HUDEP-2 (cell line): ENCODE measurements around the gene TAF6.

Experiments used
- DNase-seq, 76 experiments: peaks; one replicate each; lab custom pipeline; 2025; ENCODE audit not compliant: unreplicated experiment in 76 of 76; lab: John Stamatoyannopoulos, UW

The TAF6 gene

GRCh38 chr7:100124301-100125230 lies 5.4 kb upstream of the TAF6 start:
- peak in 11 of 76 experiments; percentile 5 to 34 (median 11) for DNase-seq

- peak in 70 of 76 experiments; percentile 15 to 83 (median 51) for DNase-seq
Observed at GRCh38 chr7:100122568-100122967, 3.4 kb upstream of the TAF6 start.

- DNase-seq: peak in 1 of 76 experiments; percentile 30
Observed at GRCh38 chr7:100122067-100122466, 2.9 kb upstream of the TAF6 start.

- peak in 24 of 76 experiments; percentile 2 to 57 (median 22) for DNase-seq
Observed at GRCh38 chr7:100120733-100121036, 1.5 kb upstream of the TAF6 start.

GRCh38 chr7:100119970-100120732 lies 993 bp upstream of the TAF6 start:
- peak in 54 of 76 experiments; percentile 11 to 65 (median 42) for DNase-seq

- DNase-seq: peak in 2 of 76 experiments; percentile 1 to 39
Observed at GRCh38 chr7:100118388-100119071, 628 bp downstream of the TAF6 start.

GRCh38 chr7:100115026-100115425 lies 4.1 kb downstream of the TAF6 start:
- DNase-seq: no peak

GRCh38 chr7:100111914-100112313 lies 7.2 kb downstream of the TAF6 start:
- DNase-seq: no peak

- DNase-seq: no peak
Observed at GRCh38 chr7:100111156-100111555, 8.0 kb downstream of the TAF6 start.

- DNase-seq: no peak
Observed at GRCh38 chr7:100109521-100110163, 9.5 kb downstream of the TAF6 start.

- DNase-seq: no peak
Observed at GRCh38 chr7:100107890-100108289, 11.3 kb downstream of the TAF6 start.

GRCh38 chr7:100107125-100107737 lies 11.9 kb downstream of the TAF6 start:
- DNase-seq: no peak

GRCh38 chr7:100106633-100107032 lies 12.5 kb downstream of the TAF6 start:
- DNase-seq: no peak

GRCh38 chr7:100105534-100105933 lies 13.6 kb downstream of the TAF6 start:
- no peak for DNase-seq

GRCh38 chr7:100102950-100103840 lies 16.0 kb downstream of the TAF6 start:
- no peak for DNase-seq

- DNase-seq: peak; percentile 25 to 99 (median 96)
Observed at GRCh38 chr7:100101016-100101862, 17.9 kb downstream of the TAF6 start, which contains the start of the genes AP4M1 and MCM7. Gene AP4M1, plus strand, starts transcription at chr7:100101643. Its CDS starts 72 bp downstream, at chr7:100101715. Gene MCM7, minus strand, starts transcription at chr7:100101397. Its CDS starts 103 bp downstream, at chr7:100101294.

- DNase-seq: peak in 72 of 76 experiments; percentile 31 to 88 (median 76)
Observed at GRCh38 chr7:100100420-100101015, 18.6 kb downstream of the TAF6 start.

- no peak for DNase-seq
Observed at GRCh38 chr7:100099452-100099851, 19.7 kb downstream of the TAF6 start.
